GM10266 (cell line): ENCODE data around the gene ZNF300.
"Not testable (repeated sequence)": the region's sequence is repeated elsewhere in the genome, so short reads cannot be mapped to it uniquely, and the experiment has no call there.

Experiments used
- DNase-seq: peaks from one replicate; pipeline ENCODE4 v3.0.0; 2012; ENCODE audit errors: extremely low spot score
- CTCF ChIP-seq: IDR thresholded peaks from 2 replicates; pipeline ENCODE4 v1.5.1; 2012; ENCODE audit warnings: mild to moderate bottlenecking, low read depth; ENCODE audit not compliant: control insufficient read depth, insufficient read depth; ENCODE audit errors: missing control alignments

ZNF300 gene

DNA sequence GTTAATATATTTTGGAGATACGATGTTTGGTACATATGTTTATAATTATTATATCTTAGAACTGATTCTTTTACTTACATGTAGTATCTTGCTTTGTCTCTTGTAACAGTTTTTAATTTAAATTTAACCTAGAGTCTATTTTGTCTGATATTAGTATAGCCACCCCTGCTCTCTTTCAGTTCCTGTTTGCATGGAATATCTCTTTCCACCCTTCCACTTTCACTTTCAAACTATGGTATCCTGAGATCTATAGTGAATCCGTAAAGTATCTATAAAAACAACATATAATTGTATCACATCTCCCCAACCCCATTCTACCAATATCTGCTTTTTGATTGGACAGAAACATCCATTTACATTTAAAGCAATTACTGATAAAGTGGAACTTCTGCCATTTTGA, 51.2 kb downstream of the ZNF300 start:
- no peak for TF ChIP-seq CTCF
- DNase-seq: no peak

DNA sequence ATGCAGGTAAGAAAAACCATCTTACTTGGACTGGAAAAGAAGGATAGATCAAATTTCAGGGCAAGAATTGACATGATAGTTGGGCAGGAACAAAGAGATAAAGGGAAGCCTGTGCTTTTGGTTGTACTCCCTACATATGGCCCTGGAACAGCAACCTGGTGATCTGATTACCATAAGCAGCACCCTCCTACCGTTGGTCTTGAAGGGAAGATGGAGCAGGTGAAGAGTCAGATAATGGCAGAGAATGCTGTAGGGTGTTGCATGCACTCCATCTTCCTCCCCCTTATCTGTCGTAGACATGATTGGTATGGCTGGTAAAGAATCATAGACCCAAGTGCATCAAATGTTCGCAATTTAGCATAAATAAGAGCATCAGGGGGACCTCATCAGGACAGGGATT, 53.7 kb downstream of the ZNF300 start:
- DNase-seq: no peak
- TF ChIP-seq CTCF: no peak

GRCh38 chr5:150848271-150848670, 56.5 kb downstream of the ZNF300 start:
- no peak for TF ChIP-seq CTCF
- no peak for DNase-seq

DNA sequence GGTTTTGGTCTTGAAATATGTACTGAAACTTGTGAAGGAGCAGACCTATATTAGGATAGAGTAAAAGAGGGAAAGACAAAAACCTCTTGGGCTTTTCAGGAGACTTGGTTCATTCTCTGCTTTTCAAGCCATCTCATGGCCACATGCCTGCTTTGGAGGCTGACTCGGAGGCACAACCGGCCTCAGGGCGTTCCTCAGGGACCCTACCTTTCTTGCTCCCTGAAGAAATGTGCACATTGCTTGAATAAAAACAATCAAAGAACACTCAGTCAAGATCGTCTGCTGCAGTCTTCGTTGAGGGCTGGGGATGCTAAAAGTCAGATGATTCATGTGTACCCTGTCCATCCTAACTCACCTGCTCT, 57.5 kb downstream of the ZNF300 start:
- DNase-seq: no peak
- TF ChIP-seq CTCF: no peak

DNA sequence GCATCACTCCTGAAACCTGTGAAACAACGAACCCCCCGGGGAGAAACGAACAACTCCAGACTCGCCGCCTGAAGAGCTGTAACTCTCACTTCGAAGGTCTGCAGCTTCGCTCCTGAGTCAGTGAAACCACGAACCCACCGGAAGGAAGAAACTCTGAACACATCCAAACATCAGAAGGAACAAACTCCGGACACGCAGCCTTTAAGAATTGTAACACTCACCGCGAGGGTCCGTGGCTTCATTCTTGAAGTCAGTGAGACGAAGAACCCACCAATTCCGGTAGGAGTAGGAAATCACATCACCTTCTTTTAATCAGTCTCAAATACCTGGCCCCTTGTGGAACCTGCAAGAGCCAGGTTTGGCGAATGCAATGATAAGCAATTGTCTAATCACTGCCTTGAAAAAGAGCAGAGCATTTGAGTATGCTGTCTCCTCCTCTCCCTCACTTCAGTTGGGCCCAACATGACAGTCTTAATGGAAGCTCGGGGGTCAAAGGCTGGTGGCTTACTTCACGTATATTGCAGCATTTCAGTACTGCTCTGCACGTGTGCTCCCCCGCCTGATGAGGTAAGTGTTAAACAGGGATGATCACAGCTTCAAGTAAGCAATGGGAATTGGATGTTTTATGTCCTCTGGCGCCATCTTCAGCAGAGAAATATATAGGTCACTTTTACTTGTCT, 58.0 kb downstream of the ZNF300 start:
- DNase-seq: peak; percentile 84
- TF ChIP-seq CTCF: peak; percentile 78

DNA sequence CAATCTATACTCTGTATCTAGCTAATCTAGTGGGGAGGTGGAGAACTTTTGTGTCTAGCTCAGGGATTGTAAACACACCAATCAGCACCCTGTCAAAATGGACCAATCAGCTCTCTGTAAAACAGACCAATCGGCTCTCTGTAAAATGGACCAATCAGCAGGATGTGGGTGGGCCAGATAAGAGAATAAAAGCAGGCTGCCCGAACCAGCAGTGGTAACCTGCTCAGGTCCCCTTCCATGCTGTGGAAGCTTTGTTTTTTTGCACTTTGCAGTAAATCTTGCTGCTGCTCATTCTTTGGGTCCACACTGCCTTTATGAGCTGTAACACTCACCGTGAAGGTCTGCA, 58.5 kb downstream of the ZNF300 start, which contains the start of gene IRGM:
Gene IRGM, plus strand, starts transcription at position 214 of the 346 bp plus-strand sequence. CDS start 1,603 bp downstream, outside the sequence.
- not testable (repeated sequence) for DNase-seq

GRCh38 chr5:150845185-150845859, 59.5 kb downstream of the ZNF300 start:
- not testable (repeated sequence) for DNase-seq
